SU-DHL-6 (cell line): ENCODE measurements around the gene ARMC3.

Experiments
- EZH2phosphoT487 ChIP-seq: fragments of 200-600 bp; sonication (generic), shearing (Covaris generic); conservative IDR thresholded peaks from 2 replicates; pipeline ENCODE4 v1.6.1; 2018; ENCODE audit warnings: mild to moderate bottlenecking, antibody characterized with exemption, low read length, moderate library complexity, mixed read lengths
- TF ChIP-seq, protein P1 (sequence below): fragments of 200-600 bp; sonication (generic); IDR thresholded peaks from one replicate; pipeline ENCODE4 v1.5.1; 2017; ENCODE audit warnings: antibody characterized with exemption, mild to moderate bottlenecking, low read length, moderate library complexity; ENCODE audit not compliant: insufficient read depth, poor library complexity, severe bottlenecking

DNA sequence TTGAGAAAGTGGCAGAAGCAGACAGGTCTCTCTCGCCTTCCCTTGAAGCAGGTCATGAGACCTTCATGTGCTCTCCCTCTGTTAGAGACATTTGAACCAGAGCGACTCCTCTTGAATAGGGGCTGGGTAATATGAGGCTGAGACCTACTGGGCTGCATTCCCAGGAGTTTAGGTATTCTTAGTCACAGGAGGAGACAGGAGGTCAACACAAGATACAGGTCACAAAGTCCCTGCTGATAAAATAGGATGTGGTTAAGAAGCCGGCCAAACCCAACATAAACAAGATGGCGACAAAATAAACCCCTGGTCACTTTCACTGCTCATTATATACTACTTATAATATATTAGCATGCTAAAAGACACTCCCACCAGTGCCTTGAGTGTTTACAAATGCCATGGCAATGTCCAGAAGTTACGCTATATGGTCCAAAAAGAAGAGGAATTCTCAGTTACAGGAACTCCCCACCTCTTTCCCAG lies 124.0 kb downstream of the ARMC3 start:
- TF ChIP-seq, protein P1, sequence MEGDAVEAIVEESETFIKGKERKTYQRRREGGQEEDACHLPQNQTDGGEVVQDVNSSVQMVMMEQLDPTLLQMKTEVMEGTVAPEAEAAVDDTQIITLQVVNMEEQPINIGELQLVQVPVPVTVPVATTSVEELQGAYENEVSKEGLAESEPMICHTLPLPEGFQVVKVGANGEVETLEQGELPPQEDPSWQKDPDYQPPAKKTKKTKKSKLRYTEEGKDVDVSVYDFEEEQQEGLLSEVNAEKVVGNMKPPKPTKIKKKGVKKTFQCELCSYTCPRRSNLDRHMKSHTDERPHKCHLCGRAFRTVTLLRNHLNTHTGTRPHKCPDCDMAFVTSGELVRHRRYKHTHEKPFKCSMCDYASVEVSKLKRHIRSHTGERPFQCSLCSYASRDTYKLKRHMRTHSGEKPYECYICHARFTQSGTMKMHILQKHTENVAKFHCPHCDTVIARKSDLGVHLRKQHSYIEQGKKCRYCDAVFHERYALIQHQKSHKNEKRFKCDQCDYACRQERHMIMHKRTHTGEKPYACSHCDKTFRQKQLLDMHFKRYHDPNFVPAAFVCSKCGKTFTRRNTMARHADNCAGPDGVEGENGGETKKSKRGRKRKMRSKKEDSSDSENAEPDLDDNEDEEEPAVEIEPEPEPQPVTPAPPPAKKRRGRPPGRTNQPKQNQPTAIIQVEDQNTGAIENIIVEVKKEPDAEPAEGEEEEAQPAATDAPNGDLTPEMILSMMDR = no peak
- TF ChIP-seq EZH2phosphoT487 = no peak
